GM21723 (cell line): ENCODE results near the gene PRR23E.

Experiments used
- ATAC-seq: cut with Tn5 transposase; IDR thresholded peaks from one replicate; pipeline ENCODE4 v1.9.1; 2021; ENCODE audit warnings: mild to moderate bottlenecking, moderate library complexity; ENCODE audit not compliant: unreplicated experiment

The PRR23E gene

DNA sequence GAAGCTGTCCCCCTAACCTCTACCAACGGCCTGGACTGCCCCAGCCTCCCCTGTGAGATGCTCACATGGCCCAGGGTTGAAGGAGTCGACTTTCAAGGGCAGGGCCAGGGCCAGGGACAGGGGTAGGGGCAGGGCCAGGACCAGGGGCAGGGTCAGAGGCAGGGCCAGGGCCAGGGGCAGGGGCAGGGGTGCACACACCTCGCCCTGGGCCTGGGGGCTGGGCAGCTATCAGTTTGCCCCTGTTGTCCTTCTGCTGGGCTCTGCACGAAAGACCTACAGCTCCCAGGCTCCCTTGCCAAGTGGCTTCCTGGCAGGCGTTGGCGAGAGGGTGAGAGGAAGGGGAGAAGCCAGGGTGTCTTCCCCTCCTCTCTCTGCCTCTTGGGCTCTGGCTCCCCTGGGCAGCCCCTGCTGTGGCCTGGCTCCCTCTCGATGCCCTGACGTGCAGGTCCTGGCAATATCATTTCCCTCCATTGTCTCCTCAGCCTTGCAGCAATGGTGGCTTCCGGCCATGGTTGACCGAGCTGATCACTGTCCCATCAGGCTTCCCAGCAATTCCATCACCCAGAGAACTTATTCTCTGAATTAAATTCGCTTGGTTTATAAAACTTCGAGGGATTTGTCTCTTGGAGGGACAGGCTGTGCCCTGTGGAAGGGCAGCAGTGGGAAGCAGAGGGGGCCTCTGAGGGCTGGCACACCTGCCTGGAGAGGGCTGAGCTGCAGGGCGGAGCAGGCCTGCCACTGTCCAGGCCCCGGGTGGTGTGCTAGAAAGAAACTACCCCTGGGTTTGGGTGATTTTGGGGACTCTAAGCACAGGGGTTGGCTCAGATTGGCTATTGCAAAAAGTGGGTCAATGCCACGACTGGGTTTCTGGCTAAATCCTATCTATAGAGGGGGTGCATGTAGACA, 13.9 kb downstream of the PRR23E start:
- ATAC-seq, result no peak

DNA sequence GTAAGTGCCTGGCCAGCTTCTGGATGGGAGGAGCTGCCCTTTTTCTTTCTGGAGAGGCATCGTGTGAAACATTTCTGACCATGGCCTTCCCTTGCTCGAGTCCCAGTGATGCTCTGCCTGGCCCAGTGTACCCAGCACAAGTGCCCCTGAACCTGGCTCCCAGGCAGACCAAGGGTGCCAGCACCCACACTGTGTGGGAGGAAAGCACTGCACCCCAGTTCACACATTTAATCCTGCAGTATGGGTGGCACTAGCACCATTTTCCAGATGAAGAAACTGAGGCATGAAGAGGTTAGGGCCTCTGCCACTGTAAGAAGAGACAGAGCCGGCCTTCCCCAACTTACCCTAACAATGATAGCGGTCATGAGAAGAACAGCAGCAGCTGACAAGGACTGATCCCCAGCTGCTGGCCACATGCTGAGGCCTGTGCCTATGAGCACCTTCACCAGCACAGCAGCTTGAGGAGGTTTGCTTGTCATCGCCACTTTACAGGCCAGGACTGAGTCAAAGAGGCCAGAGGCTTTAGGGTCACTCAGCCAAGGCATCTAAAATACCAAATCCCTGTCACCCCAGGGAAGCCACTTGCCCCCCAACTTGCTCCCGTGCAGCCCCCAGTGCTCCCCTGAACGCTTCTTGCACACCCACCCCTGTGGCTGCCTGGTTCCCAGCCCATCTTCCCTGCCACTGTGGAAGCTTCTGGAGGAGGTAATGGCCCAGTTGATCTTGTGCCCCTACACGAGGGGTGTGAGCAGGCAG, 15.0 kb downstream of the PRR23E start:
- no peak for ATAC-seq

DNA sequence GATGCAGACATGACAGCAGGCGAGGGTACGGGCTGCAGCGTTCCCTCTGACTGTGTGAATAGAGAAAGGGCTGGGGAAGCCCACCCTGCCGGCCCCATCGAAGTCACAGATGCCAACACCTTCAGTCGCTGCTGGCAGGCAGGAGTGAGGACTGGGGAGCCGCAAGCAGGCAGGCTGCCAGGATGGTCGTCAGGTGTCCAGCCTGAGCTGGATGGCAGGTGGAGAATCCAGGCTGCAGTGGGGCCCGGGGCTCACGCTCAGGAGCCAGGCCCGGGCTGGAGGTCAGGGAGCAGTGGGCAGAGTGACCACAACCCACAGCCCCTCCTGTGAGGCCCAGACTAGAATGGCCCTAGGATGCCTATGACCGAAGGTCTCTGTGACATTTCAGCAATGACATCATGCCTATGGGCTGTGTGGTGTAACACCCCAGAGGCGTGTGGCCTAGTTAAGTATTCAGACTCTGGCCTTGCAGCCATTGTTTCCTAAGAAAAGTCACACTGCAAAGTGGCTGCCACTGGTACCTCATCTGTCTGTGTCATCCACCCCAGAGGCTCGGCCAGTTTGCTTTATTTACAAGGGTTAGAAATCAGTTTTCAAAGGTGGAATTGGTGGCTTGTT, 15.7 kb downstream of the PRR23E start:
- ATAC-seq, result no peak

DNA sequence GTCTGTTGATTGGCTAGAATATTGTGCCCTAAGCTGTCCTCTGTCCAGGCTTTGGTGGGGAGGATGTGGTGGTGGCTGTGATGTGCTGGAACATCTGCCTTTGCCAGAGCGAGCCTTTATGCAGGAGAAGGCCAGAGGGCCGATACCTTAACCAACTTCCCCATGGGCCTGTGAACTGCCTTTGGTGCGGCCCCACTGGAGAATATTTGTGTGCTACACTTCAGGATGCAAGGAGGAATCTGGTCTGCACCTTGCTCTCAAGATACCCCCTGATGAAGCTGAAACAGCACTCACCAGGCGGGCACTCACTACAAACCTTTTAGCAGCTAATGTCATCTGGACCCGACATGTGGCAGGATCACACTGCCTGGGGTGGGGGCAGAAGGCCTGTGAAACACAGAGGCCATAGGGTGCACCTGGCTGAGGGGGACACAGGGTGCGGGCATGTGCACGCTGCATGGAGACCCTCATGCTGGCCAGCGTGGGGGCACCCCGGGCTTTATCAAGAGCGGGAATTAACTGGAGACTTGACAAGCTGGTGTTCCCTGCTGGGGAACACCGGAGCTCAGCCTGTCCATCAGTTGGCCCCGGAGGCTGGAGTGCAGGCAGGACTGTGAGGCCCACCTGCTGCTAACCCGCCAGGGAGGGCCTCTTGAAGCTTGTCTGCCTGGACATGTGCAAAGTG, 16.4 kb downstream of the PRR23E start:
- no peak for ATAC-seq

GRCh38 chr3:127209840-127210653, 17.1 kb downstream of the PRR23E start:
- no peak for ATAC-seq

- ATAC-seq, result no peak
Observed at GRCh38 chr3:127210654-127210943, 17.7 kb downstream of the PRR23E start.

GRCh38 chr3:127211118-127212060, 18.5 kb downstream of the PRR23E start:
- no peak for ATAC-seq

DNA sequence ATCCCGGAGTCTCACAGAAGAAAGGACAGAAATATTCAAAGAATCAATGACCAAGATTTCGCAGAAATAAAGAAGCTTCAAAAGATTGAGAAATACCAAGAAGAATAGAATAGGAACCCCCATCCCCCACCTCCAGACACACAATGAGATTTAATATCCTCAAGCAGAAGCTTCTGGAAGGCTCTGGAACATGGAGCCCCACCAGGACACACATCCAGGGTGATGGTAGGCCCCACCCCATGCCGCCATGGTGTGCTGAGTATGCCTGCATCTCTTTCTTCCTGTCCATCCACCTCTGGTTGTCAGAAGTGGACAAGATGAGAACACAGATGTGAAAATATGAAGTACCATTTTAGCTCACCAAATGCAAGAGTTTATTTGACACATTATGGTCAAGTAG, 19.3 kb downstream of the PRR23E start:
- ATAC-seq, result no peak

GRCh38 chr3:127212711-127213110, 19.8 kb downstream of the PRR23E start:
- no peak for ATAC-seq

- no peak for ATAC-seq
Observed at GRCh38 chr3:127213381-127213918, 20.5 kb downstream of the PRR23E start.

- no peak for ATAC-seq
Observed at GRCh38 chr3:127214975-127215374, 22.0 kb downstream of the PRR23E start.

DNA sequence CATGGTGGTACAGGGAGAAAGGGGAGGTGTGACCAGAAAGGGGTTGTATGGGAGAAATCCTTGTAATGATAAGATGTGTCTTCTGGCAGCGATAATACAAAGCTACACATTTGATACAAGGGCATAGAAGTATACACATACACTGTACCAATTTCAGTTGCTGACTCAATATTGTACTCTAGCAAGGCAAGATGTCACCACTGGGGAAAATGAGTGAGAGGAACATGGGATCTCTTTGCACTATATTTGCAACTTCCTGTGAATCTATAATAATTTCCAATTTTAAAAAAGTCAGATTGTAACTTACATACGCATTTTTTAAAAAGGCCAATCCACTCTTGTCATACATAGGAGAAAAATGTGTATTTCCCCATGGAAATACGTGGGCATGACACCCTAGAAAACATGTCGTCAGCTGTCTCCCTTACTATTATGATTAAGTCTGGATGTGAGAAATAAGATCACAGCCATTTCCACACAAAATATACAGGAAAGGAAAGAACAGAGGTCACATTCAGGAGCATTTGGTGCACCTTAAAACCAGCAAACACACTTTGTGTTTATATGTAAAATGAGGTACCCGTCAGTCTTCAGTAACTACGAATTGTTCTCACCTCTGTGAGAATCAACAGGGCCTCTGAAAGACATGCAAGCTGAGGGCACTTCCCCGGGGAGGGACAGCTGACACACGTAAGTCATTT, 22.9 kb downstream of the PRR23E start:
- no peak for ATAC-seq

- ATAC-seq, result peak; percentile 66
Observed at GRCh38 chr3:127216415-127217261, 23.7 kb downstream of the PRR23E start.

DNA sequence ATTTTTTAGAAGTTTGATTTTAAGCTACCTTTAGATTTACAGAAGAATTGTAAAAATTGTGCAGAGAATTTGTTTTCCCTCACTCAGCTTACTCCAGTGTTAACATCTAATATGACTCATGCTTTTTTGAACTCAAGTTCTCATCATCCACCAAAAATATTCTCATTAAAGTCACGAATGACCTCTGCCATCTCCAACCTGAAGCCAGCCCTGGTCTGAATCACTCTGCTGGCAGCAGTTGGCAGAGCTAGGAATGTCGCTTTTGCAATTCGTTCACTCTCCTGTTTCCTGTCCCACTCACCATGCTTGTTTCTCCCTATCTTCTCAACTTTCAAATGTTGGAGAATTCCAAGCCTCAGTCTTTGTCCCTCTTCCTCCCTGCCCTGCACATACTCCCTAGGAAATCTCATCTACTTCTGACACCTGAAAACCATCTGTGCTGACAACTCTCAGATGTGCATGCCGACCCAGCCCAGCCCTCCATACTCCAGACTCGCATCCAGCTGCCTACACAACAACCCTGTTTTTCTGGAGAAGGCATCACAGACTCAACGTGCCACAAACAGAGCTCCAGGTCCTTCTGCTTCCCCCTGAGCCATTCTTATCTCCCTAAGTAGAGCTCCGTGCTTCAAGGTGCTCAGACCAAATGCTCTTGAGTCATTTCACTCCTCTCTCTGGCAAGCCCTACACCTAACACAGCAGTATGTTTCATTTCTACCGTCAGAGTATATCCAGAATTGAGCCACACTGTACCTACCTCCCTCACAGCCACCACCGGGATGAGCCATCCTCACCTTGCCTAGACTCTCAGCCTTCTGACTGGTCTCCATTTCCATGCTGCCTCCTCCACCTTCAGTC, 24.9 kb downstream of the PRR23E start:
- ATAC-seq, result no peak

GRCh38 chr3:127218454-127218922, 25.6 kb downstream of the PRR23E start:
- ATAC-seq, result no peak

DNA sequence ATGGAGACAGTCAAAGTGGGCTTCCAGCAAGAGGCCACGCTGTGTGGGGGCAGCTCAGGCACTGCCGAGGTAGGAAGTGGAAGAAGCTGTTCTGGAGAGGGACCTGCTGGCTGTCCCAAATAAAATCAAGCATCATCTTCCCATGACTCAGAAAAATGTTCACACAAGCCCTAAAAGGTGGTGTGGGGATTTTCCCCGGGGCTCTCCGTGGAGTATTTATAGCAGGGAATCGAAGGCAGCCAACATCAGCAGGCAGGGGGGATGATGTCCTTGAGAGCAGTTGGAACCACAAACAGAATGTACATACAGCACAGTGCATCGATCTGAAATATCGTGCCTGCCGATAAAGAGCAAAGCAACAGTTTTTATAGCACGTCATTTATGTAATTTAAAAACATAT, 27.6 kb downstream of the PRR23E start:
- no peak for ATAC-seq
